Upper lobe of right lung (tissue), 1 donor: Measurements from ENCODE around the gene ANAPC10. TPM values are rescaled to one million over a fixed set of nuclear protein-coding genes. Genes with fewer than 3 reads are reported as not detected.

Source experiments
- ATAC-seq: fragments of 200-7000 bp; cut with Tn5 transposase; one replicate; pipeline ENCODE4 v1.9.1; 2020; ENCODE audit warnings: mild to moderate bottlenecking, moderate library complexity
- DNase-seq: peaks from one replicate; pipeline ENCODE4 v3.0.0-alpha.2; 2020
- H3K27ac ChIP-seq: fragments of 200-600 bp; one replicate; pipeline ENCODE4 v1.8.0; 2022
- H3K27me3 ChIP-seq: fragments of 200-600 bp; one replicate; pipeline ENCODE4 v1.8.0; 2022; ENCODE audit warnings: mild to moderate bottlenecking
- H3K36me3 ChIP-seq: fragments of 200-600 bp; one replicate; pipeline ENCODE4 v1.8.0; 2022
- H3K4me1 ChIP-seq: fragments of 200-600 bp; one replicate; pipeline ENCODE4 v1.8.0; 2022
- H3K4me3 ChIP-seq: fragments of 200-600 bp; one replicate; pipeline ENCODE4 v1.8.0; 2022; ENCODE audit warnings: mild to moderate bottlenecking
- H3K9me3 ChIP-seq: fragments of 200-600 bp; one replicate; pipeline ENCODE4 v1.8.0; 2022
- intact Hi-C: fragments of 100-400 bp; cut with DNase I; formaldehyde crosslinking; loops from one replicate; pipeline ENCODE4 v1.11.0; 2022
- total RNA-seq: library from RNA; stranded (reverse); fragmentation: NEBNext Ultra II Directional; extraction: Animal tissue kit (Norgen Biotek cat#: 25700); gene quantifications from one replicate; pipeline ENCODE4 v1.2.1, GENCODE V29; 2021
- TF ChIP-seq, protein P1 (sequence below): fragments of 200-600 bp; IDR thresholded peaks from one replicate; pipeline ENCODE4 v1.8.0; 2022; ENCODE audit warnings: antibody characterized with exemption
- donor health status: DM: no; HTN: yes; CAD: no; lungs with severe emphysema.

ANAPC10 gene
- total RNA-seq, 1 donor from 2014 or later: 17.5 TPM

GRCh38 chr4:145101091-145101490 is 3.1 kb upstream of the ANAPC10 start:
- H3K4me1 ChIP-seq: peaks cover 38% of the 10 kb centered on the region
- H3K27ac ChIP-seq: no peak overlapping the region
- no peaks in the 10 kb centered on the region for H3K27me3 ChIP-seq
- intact Hi-C loops: no loop called here
- no peak overlapping the region for H3K4me3 ChIP-seq
- TF ChIP-seq, protein P1, sequence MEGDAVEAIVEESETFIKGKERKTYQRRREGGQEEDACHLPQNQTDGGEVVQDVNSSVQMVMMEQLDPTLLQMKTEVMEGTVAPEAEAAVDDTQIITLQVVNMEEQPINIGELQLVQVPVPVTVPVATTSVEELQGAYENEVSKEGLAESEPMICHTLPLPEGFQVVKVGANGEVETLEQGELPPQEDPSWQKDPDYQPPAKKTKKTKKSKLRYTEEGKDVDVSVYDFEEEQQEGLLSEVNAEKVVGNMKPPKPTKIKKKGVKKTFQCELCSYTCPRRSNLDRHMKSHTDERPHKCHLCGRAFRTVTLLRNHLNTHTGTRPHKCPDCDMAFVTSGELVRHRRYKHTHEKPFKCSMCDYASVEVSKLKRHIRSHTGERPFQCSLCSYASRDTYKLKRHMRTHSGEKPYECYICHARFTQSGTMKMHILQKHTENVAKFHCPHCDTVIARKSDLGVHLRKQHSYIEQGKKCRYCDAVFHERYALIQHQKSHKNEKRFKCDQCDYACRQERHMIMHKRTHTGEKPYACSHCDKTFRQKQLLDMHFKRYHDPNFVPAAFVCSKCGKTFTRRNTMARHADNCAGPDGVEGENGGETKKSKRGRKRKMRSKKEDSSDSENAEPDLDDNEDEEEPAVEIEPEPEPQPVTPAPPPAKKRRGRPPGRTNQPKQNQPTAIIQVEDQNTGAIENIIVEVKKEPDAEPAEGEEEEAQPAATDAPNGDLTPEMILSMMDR: no peak
- peaks cover 20% of the 10 kb centered on the region for H3K36me3 ChIP-seq
- ATAC-seq (no peak), DNase-seq (no peak)
- H3K9me3 ChIP-seq: no peaks in the 10 kb centered on the region

DNA sequence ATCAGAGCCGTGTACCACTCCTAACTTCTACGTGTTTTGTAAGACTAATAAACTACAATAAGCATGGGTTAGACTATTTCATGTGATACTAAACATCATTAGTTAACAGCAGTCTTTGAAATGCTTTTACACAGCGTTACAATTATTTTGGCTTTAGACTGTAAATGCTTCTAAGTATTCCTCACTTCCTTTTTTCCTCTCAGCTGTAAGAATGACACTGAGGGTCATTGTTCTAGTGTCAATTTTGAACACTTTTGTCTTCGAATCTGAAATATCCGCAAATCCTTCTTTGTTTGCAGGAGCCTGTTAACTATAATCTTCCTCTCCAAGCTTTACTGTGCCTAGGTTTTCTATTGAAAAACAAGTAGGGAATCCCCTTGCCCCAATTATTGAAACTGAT is 1.7 kb upstream of the ANAPC10 start:
- TF ChIP-seq, protein P1: no peak
- H3K27me3 ChIP-seq: no peaks in the 10 kb centered on the region
- no peaks in the 10 kb centered on the region for H3K9me3 ChIP-seq
- DNase-seq (no peak), ATAC-seq (no peak)
- intact Hi-C loops: no loop called here
- H3K4me3 ChIP-seq: peak overlapping the region; percentile 94
- H3K36me3 ChIP-seq: peaks cover 18% of the 10 kb centered on the region
- H3K27ac ChIP-seq: peak overlapping the region; percentile 96
- H3K4me1 ChIP-seq: peaks cover 38% of the 10 kb centered on the region

DNA sequence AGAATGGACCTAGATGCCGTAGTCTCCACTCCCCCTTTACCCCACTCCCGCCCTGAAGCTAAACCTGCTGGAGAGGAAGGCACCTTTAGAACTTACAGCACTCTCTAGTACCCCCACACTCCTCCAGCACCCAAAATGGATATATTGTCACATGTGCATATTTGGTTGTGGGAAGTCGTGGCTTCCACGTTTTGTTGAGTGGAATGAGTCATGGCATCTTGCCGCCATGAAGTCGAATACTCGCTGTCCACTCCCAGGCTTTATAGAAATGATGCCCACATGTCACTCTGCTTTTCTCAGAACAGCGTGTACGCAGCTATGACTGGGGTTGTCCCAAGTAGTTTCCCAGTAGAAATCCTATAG is 660 bp upstream of the ANAPC10 start:
- TF ChIP-seq, protein P1: no peak
- Histone ChIP-seq H3K36me3 (peaks cover 17% of the 10 kb centered on the region), H3K4me3 (peak overlapping the region; percentile 94), H3K9me3 (peaks cover 3% of the 10 kb centered on the region), H3K4me1 (peaks cover 38% of the 10 kb centered on the region), H3K27me3 (no peaks in the 10 kb centered on the region), H3K27ac (peak overlapping the region; percentile 96)
- no peak for DNase-seq
- intact Hi-C loops: no loop called here
- ATAC-seq: peak; percentile 56

DNA sequence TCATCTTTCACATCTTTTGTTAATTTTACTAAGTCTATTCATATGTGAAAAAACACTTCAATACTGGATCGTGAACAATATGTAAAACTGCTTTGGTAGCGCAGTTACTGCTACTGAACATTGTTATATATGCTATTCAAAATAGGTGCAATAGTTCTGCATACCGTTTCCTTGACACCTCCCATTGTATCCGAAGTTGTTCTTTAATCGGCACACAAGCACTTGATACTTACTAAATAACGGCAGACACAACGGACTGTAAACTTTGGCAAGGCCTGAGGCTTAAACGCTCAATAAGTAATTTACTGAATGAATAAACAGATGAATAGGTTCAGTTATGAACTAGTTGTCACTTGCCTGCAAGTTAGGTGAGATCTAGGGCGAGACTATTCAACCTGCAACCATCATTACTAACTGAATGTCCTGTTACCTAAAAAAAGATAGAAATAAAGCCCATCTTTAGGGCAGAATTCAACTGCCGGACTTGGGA is 620 bp downstream of the ANAPC10 start:
- Histone ChIP-seq H3K4me1 (peaks cover 29% of the 10 kb centered on the region), H3K9me3 (peaks cover 5% of the 10 kb centered on the region), H3K27me3 (no peaks in the 10 kb centered on the region), H3K36me3 (peaks cover 29% of the 10 kb centered on the region), H3K4me3 (peak overlapping the region; percentile 94), H3K27ac (peak overlapping the region; percentile 96)
- intact Hi-C loops: no loop called here
- DNase-seq (no peak), ATAC-seq (no peak)
- TF ChIP-seq, protein P1: no peak

DNA sequence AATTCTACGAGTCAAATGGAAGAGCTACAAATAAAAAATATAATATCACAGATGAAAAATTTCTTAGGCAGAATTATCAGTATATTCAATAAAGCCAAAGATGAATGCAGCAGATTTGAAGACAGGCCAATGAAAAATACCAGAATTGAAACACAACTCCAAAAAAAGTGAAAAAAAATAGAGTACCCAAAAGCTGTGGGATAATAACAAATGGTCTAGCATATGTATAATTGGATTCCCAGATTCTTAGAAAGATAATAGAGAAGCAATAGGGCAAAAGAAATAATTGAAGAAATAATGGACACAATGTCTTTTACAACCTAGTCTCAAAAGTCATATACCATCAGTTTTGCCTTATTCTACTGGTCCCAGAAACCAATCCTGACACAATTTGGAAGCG is 4.4 kb downstream of the ANAPC10 start:
- Histone ChIP-seq H3K4me3 (no peak overlapping the region), H3K4me1 (peaks cover 13% of the 10 kb centered on the region), H3K9me3 (peaks cover 5% of the 10 kb centered on the region), H3K36me3 (peaks cover 55% of the 10 kb centered on the region), H3K27me3 (no peaks in the 10 kb centered on the region), H3K27ac (no peak overlapping the region)
- intact Hi-C loops: no loop called here
- ATAC-seq (no peak), DNase-seq (no peak)
- TF ChIP-seq, protein P1: no peak

- no peak for DNase-seq
- Histone ChIP-seq H3K27me3 (no peaks in the 10 kb centered on the region), H3K9me3 (peaks cover 5% of the 10 kb centered on the region), H3K4me3 (no peak overlapping the region), H3K36me3 (peaks cover 58% of the 10 kb centered on the region), H3K4me1 (no peaks in the 10 kb centered on the region), H3K27ac (no peak overlapping the region)
- ATAC-seq: no peak
- intact Hi-C loops: no loop called here
- TF ChIP-seq, protein P1: no peak
Measured at GRCh38 chr4:145090380-145090779, 7.6 kb downstream of the ANAPC10 start.
